NCI-H1092 treated with DMSO at 0.1 percent for 48 hours (cell line): ENCODE data around the gene MFF.
A peak's percentile ranks its signal among the peaks of the same experiment; 100 is the strongest.
"Not testable (repeated sequence)": the region's sequence is repeated elsewhere in the genome, so short reads cannot be mapped to it uniquely, and the experiment has no call there.

Source experiments
- DNase-seq: peaks from one replicate; lab custom pipeline; 2025; lab: John Stamatoyannopoulos, UW

Gene MFF

DNA sequence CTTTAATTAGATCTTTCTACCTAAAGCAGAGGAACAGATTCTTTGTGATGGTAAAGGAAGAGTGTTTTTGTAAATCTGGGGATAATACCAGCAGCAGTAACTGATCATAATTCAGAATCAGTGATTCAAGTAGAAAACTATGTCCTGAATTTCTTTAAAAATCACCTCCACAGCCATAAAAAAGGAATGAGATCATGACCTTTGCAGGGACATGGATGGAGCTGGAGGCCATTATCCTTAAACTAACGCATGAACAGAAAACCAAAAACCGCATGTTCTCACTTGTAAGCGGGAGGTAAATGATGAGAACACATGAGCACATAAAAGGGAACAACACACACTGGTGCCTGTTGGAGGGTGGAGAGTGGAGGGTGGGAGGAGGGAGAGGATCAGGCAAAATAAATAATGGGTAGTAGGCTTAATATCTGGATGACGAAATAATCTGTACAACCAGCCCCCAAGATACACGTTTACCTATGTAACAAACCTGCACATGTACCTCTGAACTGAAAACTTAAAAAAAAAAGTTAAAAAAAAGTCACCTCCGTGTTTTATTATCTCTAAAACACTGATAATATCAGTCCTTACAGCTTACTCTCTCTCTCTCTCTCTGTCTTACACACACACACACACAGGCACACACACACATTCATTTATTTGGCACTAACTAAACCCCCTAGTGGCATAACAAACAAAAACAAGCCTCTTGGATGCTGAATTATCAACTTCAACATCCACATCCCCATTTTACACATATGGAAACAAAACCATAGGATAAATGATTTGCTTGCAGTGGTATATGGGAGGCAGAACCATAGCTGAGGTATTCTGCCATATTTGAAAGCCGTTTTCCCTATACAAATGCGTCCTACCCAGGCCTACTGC is 52.7 kb downstream of the MFF start:
- DNase-seq = no peak

DNA sequence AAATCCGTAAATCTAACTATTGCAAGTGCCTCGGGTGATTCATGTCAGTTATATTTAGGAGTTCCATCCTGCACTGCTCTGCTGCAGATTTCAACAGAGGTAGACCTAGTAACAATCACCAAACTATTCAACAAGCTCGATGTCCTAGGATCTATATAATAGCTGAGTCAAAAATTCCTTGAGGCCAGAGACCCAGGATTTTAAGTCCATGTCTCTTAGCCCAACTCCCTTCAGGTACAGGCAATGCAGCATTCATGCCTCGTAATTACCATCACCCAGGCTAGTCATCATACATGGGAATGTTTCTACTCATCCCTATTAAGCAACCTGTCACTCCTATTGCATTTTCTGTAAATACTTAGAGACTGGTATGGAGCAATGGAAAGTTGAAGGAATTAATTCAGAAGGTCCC is 53.3 kb downstream of the MFF start:
- DNase-seq = no peak

DNA sequence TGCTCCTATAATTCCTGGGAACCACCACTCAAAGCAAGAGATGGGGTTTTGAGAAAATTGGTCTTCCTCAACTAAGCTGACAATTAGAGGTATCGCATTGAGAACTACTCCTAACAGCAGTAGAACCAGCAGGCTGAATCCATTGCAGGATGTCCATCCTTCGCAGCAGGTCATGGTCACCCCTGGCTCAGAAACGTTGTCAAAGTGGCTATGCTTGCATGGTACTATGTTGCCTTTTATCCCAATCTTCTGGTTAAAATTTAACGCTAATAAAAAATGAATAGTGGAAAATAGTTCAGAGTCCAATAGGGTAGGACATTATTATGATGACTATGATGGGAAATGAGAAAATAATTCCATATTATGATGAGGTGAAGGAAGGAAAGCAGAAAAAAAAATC is 54.0 kb downstream of the MFF start, which contains the start of gene TM4SF20:
Gene TM4SF20 (minus strand): TSS at position 212 of the 400 bp plus-strand sequence. CDS start 38 bp downstream, at position 174.
- no peak for DNase-seq

DNA sequence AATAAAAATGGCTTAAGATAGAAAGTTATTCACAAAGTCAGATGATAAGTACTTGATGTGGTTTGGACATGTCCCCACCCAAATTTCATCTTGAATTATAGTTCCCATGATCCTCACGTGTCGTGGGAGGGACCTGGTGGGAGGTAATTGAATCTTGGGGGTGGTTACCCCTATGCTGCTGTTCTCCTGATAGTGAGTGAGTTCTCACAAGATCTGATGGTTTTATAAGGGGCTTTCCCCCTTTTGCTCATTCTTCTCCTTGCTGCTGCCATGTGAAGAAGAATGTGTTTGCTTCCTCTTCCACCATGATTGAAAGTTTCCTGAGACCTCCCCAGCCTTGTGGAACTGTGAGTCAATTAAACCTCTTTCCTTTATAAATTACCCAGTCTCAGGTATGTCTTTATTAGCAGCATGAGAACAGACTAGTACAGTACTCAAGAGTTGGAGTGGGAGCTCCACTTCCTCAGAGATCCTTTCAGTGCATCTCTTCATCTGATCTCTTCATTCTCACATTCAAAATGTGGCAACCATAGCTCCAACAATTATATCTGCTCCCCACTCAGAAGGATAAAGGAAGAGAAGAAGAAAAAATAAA is 57.3 kb downstream of the MFF start:
- DNase-seq = not testable (repeated sequence)

DNA sequence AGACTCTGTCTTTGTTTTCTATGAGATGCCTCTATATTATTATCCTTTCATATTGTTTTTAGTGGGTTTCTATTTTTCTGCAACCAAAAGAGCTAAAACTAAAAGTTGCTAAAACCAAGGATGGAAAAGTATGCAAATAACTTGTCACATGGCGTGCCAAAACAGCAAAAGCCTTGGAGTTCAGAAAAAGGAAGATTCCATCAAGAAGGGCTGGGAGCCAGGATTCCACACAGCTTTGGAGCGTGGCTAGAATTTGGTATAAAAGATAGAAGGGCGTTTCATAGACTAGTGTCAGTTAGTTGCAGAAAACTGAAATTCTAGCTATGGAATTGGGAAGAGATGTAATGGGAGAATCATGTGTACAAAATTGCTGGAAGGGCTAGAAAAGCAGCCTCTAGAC is 58.6 kb downstream of the MFF start:
- no peak for DNase-seq

DNA sequence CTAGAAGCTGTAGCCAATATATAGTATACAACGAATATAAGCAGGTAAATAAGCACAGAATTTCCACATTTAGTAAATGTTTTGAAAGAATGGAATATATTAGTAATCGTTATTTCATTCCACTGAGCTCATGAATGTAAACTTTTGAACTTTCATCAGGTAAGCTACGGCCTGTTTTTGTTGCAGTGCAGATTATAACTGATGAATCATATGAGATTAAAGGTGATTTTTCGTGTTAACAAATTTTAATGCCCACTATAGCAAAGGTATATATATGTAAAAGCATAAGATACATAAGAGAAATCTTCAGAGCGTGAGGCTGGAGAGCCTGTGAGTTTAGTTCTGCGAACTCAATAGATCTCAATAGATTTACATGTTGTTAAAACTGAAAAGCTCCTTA is 61.6 kb downstream of the MFF start:
- no peak for DNase-seq

DNA sequence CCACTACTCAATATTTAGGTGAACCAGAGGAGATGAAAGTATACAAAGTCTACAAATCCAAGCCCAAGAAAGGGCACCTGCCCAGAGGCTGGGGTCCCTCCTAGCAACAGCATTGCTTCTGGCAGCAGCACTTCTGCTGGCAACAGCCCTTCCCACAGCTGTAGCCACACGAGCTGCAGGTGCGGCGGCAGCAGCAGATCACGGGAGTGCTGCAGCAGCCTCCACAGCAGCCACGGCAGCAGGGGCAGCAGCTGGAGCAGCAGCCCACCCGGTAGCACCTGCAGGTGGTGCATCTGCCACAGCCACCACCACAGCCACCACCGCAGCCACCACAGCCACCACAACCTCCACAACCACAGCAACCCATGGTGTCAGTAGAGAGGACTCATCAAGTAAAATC is 62.5 kb downstream of the MFF start, which contains the start of gene SCYGR1:
Gene SCYGR1 (minus strand): TSS at position 367 of the 400 bp plus-strand sequence. CDS start 0 bp downstream, at position 367.
- not testable (repeated sequence) for DNase-seq

DNA sequence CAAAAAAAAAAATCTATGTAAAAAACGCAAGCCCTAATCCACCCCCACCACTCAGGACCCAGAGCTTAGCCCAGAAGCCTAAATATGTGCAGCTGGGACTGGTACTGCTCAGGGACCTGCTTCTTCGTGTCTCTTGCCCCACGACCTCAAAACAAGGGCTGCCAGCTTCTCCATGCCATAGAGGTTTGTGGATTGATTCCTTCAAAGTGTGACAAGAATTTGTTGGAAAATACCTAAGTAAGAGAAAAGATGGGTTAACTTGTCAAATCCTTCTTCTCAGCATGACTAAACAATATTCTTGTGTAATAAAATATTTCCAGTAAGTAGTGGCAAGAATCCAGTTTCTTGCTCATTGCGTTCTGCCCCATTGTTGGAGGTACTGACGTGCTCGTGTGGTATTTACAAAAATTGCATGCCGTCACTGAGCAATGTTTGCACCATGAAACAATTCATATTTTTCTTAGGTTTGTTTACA is 63.5 kb downstream of the MFF start:
- DNase-seq = no peak

DNA sequence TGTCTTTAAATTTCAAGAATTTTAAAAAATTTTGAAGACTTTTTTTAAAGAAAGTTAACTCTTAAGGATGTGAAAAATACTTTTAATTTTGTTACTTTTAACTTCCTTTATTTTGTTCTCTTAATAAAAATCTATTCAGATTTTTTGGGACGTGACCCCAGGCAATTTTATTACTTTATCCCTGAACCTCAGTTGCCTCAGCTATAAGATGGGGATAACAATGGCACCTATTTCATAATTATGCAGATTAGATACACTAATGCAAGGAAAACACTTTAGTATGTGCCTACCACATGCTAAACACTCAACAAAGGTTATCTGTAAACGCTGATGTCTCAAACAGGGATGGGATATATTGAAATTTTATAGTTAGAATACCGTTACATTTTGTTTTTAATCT is 64.2 kb downstream of the MFF start:
- no peak for DNase-seq

DNA sequence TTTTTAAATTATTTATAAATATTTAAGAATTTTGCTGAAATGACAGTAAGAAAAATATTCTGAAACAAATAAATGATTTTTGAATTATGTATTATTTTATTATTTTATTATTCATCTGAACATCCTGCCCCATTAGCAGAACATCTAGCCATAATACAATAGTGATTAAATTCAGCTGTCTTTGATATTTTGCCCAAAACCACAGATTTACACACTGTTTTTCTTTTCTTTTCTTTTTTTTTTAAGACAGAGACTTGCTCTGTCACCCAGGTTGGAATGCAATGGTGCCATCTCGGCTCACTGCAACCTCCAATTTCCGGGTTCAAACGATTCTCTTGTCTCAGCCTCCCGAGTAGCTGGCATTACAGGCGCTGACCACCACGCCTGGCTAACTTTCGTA is 64.6 kb downstream of the MFF start:
- DNase-seq = no peak

DNA sequence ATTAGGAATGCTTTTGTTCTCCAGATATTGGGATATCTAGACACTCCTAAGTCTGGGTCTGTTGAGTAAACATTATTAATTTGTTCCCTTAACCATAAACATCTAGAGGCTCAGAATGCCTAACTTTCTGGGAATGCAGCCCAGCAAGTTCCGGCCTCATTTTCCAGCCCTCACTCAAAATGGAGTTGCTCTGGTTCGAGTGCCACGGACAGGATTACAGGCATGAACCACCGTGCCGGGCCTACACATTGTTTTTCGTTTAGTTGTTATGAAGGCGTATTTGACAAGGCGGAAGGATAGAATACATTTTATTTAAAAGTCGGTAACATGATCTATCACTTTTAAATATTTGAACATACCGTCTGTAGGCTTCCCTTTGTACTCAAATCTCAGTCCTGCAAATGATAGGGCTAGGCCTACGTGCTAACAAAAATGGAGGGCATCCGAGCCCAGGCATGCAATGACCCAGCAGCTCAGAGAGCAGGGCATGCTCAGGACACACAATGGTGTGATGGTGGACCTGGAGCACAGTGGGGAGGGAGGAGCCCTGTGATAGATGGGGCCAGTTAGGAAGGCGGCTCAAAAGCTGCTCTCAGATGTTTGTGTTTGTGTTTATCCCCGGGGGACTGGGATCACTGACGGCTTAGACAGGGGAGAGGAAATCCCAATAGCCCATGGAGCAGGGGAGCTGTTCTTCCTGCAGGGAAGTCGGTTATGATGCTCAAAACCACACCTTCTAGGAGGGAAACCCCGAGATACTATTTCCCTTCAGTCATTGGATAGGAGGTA is 65.6 kb downstream of the MFF start:
- no peak for DNase-seq

DNA sequence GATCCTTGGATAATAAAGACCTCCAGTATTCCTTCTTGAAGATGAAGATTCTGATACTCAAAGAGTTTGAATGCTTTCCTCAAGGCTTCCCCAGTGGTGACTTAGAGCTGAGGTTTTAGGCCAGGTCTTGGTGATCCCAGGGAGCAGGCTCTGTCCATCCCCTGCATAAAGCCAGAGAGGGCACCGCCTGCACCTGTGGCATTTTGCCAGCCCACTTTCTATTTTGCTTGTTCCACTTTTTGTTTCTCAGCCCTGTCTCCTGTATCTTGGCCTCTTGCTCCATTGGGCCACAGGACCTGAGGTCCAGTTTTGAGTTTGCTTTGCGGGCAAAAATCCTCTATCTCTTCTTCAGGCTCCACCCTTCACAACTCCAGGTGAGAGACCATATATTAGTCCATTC is 69.3 kb downstream of the MFF start:
- DNase-seq = no peak

DNA sequence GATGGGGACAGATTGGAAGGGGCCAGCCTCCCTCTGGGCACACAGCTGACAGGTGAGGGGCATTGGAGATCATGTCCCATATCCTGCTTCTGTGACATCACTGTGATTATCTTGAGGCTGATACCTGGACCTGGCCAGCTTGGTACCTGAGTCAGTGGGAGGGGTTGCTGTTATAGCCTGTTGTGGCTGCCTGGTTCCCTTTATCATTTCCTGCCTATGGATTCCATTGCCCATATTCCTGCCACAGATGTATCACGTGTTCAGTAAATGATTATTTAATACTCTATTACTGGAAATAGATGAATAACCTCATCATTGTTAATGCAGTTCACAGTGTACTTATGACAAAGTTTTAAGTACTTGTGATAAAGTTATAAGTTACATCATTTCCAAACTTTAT is 70.5 kb downstream of the MFF start:
- DNase-seq = no peak

DNA sequence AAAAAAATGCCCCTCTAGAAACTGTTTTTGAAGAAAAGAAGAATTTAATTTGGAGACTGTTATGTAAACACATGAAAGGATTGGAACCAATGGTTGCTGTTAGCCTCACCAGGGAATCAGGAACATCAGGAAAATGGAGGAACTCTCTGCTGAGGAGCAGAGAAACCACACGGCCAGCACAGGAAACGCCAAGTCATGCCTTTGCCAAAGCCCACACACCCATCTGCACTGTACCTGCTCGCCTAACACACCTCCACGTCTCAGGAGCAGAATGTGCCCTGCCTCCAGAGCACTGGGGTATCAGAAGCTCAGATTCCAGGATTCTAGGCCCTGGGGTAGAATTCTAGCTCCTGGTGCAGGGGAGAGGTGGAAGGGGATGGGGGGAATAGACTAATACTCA is 72.5 kb downstream of the MFF start:
- no peak for DNase-seq

DNA sequence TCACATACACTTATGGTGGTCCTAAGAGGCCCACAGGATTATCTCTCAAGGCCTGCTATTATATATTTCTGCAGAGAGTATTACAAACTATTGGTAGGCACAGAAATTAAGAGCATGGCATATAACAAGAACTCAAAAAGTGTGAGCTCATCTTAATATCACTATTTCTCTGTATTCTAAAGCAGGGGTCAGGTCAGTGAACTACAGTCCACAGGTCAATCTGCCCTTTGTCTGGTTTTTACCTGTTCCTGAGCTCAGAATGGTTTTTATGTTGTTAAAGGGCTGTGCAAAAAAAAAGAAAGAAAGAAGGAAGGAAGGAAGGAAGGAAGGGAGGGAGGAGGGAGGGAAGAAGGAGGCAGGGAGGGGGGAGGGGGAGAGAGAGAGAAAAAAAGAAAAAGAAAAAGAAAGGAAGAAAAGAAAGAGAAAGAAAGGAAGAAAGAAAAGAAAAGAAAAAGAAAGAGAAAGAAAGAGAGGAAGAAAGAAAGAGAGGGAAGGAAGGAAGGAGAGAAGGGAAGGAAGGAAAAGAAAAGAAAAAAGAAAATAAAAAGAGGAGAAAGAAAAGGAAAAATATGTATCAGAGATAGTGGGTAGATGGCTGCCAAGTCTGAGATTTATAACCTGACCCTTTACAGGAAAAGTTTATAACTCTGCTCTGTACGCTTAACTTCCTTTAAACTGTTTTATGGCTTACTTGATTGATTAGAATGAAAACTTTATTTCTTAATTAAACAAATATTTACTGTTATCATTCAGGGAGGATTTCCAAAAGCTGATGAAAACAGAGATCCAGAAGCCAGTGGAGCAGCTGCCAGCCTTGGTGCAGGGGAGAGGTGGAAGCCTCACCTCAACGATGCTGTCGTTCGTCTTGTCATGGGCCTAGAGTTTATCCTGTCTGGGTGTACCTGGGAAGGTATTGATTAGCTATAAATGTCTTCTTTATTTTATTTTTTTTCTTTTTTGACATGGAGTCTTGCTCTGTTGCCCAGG is 73.9 kb downstream of the MFF start:
- no peak for DNase-seq

DNA sequence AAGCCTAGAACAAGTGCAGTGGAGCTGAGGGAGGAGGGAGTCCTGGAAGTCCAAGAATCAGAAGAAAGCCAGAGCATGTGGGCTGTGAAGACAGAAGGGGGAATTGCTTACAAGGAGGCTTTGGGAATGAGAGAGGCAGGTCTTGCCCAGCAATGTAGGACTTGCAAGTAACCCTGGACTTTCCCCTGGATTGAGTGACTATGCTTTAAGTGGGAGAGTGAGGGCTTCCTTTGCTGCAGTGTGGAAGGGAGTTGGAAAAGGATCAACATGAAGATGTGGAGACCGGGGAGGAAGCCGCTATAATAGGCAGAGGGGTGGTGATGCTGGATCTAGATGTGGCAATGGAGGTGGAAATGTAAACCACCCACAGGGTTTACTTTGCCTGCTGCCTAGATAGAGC is 76.5 kb downstream of the MFF start:
- DNase-seq = no peak

DNA sequence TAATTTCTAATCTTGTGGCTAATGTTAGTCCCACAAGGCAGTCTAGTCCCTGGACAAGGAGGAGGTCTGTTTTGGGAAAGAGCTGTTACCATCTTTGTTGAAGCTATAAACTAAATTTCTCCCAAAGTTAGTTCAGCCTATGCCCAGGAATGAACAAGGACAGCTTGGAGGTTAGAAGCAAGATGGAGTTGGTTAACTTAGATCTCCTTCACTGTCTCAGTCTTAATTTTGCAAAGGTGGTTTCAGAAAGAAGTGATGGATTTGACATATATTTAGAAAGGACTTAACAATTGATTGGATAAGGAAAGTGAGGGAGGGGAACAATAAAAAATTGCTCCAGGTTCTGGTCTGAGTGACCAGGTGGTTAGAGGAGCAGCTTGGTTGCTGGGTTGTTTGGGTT is 77.3 kb downstream of the MFF start:
- DNase-seq = no peak

DNA sequence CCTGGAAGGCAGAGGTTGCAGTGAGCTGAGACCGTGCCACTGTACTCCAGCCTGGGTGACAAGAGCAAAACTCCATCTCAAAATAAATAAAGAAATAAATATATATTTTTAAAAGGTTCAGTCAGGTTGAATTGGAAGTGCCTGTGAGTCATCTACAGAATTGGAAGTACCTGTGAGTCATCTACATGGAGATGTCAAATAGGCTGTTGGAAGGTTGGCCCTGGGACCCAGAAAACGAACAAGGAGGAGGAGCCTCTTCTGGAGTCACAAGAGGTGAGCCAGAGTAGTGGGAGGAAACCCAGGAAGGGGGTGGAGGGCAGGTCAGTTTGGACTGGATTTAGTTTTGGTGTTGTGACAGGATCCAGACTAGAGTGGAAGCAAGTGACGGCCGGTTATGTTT is 77.9 kb downstream of the MFF start:
- DNase-seq = no peak

DNA sequence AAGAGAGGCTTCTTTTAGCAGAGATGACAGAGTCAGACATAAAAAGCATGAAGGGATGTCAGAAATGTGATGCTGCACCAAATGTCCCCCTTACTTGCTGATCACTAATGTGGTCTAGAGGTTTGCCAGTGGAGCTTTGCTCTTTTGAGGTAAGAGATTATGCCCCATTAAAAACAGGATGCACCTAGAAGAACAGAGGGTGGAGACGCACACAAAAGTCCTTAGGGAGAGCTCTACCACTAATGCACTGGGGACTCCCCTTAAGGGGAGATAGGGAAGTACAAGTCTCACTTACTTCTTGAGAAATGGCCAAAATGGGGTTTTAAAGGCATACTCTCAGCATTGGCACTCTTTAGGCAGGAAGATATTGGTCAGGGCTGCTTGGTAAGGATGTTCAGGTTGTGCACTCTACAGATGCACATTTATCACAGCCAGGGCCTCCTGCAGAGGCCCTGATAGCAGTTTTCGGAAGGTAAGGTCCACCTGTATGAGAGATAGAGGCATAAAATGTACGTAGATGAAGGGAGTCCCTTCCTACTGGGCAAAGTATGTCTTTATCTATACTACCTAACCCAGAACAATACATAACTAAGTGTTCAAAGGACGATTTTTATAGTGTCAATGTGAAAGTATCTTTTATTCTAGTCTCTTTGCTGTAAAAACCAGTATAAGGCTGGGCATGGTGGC is 79.7 kb downstream of the MFF start:
- DNase-seq = no peak

DNA sequence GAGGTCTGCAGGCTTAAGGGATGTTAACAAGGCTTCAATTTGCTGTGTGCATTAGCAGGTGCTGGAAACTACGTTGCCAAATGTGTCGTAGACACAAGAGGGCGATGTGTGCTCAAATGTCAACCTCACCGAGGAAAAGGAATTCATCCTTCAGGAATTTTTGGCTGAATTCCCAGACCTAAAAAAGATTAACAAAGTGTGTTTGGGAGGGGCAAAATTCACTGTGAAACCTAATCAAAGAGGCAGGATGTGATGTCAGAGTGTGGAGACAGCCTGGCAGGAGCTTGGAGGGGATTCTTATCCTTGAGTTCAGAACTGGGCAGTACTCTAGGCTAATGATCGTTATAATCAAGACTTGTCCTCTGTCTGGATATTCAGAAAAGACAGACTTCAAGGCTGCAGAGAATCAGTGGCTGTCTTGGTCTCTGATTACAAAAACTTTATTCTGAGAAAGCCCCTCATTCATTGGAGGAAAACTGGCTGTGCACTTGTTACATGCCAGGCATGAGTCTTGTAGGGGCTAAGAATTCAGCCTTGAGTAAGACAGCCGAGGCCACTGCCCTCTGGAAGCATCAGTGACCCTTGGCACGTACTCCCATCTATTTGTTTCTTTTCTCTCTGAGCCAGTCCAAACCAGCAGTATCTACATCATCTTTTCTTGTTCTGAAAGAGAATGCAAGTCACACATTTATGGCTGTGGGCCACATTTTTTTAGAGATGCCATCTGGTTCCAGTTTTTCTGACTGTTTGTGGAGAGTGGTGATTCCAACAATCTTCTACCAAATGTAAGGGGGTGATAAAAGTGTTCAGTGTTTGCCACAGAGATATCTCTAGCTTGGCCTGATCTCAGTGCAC is 81.4 kb downstream of the MFF start:
- peak; percentile 69 for DNase-seq
